Measurements from ENCODE around the gene TTI1.

DNA sequence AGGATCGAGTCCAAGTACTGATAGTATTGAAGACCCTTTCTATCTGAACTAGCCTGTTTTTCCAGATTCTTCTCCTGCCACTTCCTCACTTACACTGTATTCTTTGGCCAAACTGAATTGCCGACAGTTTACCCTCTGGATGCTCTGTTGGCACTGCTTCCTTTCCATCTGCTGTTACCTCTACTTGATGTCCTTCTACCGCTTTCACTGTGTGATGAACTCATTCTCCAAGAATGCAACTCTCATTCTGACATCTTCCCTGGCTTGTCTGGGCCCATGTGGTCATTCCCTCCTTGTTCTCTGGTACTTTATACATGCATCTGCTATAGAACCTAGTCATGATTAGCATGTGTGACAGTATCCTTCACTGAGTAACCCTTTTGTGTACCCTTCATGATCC is 16.5 kb upstream of the TTI1 start:
- no peak for TF ChIP-seq POLR2A (IDR thresholded peaks at IDR 0.05; ENCODE audit: low read depth, low read length)
- no peak for TF ChIP-seq TAF1 (IDR thresholded peaks at IDR 0.05; ENCODE audit: borderline replicate concordance, low read depth, low read length)
- TF ChIP-seq POLR2AphosphoS5 (IDR thresholded peaks at IDR 0.05; ENCODE audit: low read depth, low read length): no peak

All from GM12892 (cell line).